Immature natural killer cell (primary cell): ENCODE results near the gene APCDD1. TPM values are rescaled to one million over a fixed set of nuclear protein-coding genes. Genes with fewer than 3 reads are reported as not detected.
"Not testable (repeated sequence)": the region's sequence is repeated elsewhere in the genome, so short reads cannot be mapped to it uniquely, and the experiment has no call there.

ENCODE experiments used
- DNase-seq, 3 donors: peaks; one replicate each; pipeline ENCODE4 v3.0.0; 2022; ENCODE audit warnings: mixed read lengths in 1 of 3
- H3K27ac Mint-ChIP-seq, 6 donors: one replicate each; pipeline ENCODE4 v1.8.0; 2020; ENCODE audit warnings: mixed read lengths in 6 of 6, mild to moderate bottlenecking in 5 of 6, inconsistent platforms in 4 of 6, moderate library complexity in 3 of 6
- H3K27me3 Mint-ChIP-seq, 3 donors: one replicate each; pipeline ENCODE4 v1.8.0; 2020 to 2021; ENCODE audit warnings: low read depth in 3 of 3, mild to moderate bottlenecking in 3 of 3, mixed read lengths in 3 of 3, moderate library complexity in 3 of 3, inconsistent platforms in 1 of 3
- H3K36me3 Mint-ChIP-seq, 3 donors: one replicate each; pipeline ENCODE4 v1.8.0; 2020; ENCODE audit warnings: mixed read lengths in 3 of 3, inconsistent platforms in 2 of 3, mild to moderate bottlenecking in 2 of 3
- H3K4me1 Mint-ChIP-seq, 2 donors: one replicate each; pipeline ENCODE4 v1.8.0; 2020; ENCODE audit warnings: inconsistent platforms in 2 of 2, mild to moderate bottlenecking in 2 of 2, mixed read lengths in 2 of 2, moderate library complexity in 1 of 2
- H3K4me3 Mint-ChIP-seq, 5 donors: one replicate each; pipeline ENCODE4 v1.8.0; 2020; ENCODE audit warnings: mild to moderate bottlenecking in 5 of 5, mixed read lengths in 5 of 5, inconsistent platforms in 3 of 5, moderate library complexity in 3 of 5
- H3K9me3 Mint-ChIP-seq, 6 donors: one replicate each; pipeline ENCODE4 v1.8.0; 2020; ENCODE audit warnings: mild to moderate bottlenecking in 6 of 6, mixed read lengths in 6 of 6, inconsistent platforms in 4 of 6, moderate library complexity in 3 of 6
- polyA plus RNA-seq, 3 donors: library from polyadenylated mRNA; unstranded; fragments of 300-500 nt; fragmentation: Illumina TruSeq; gene quantifications; one replicate each; pipeline ENCODE4 v1.2.3, GENCODE V29; 2021

The APCDD1 gene
- polyA plus RNA-seq, 3 donors from 2014 or later = 0.31 TPM; not detected in 2

GRCh38 chr18:10539124-10539523 lies 84.7 kb downstream of the APCDD1 start:
- not testable (repeated sequence) for H3K27ac Mint-ChIP-seq, H3K9me3 Mint-ChIP-seq, H3K27me3 Mint-ChIP-seq, DNase-seq, H3K4me3 Mint-ChIP-seq
- Mint-ChIP-seq H3K4me1 (peaks cover 3 to 17% of the 10 kb centered on the region in 2 donors), H3K36me3 (peaks cover 33 to 47% (median 39%) of the 10 kb centered on the region in 3 donors)

Other genes with a start within 250 kb of the APCDD1 start
- 10 to 100 TPM; 14.4 to 18.4 (median 14.6) TPM for gene NAPG, start 71.4 kb downstream of the APCDD1 start, polyA plus RNA-seq